Measurements from ENCODE around the gene GGTLC2.
"Not testable (repeated sequence)": the region's sequence is repeated elsewhere in the genome, so short reads cannot be mapped to it uniquely, and the experiment has no call there.

- not testable (repeated sequence) for TF ChIP-seq EZH2 (IDR thresholded peaks at IDR 0.05; ENCODE audit: borderline replicate concordance, low read length); CTCF (IDR thresholded peaks at IDR 0.05; ENCODE audit: low read length)
These were observed 13.2 kb upstream of the GGTLC2 start for GRCh38 chr22:22631223-22631652.
